Measurements from ENCODE around the gene TRPM8. TPM values are rescaled to one million over a fixed set of nuclear protein-coding genes. Genes with fewer than 3 reads are reported as not detected.
A peak's percentile ranks its signal among the peaks of the same experiment; 100 is the strongest.

Gene TRPM8
- total RNA-seq, 2 experiments from 2014 or later, result not detected

DNA sequence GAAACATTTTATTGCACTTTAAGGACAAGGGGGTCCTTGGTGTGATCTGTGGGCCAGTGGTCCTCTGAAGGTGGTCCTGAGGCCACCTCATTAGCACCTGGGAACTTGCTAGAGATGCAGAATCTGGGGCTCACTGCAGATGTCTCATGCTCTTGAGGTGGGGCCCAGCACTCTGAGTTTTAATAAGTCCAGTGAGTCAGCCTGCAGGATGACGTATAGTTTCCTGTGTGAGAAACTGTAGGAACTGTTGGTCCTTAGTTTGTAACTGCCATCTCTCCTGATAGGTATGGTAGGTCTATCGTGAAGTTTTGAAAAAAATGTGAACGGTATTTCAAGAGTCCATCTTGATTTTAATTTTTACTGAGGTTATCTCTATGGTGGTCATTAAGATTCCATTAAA lies 2.8 kb downstream of the TRPM8 start:
- H3K27me3 Mint-ChIP-seq, result peaks cover 51% of the 10 kb centered on the region
- no peaks in the 10 kb centered on the region for H3K4me1 Mint-ChIP-seq (ENCODE audit: low read depth)
- H3K9me3 ChIP-seq (ENCODE audit: control insufficient read depth in 1 of 2, insufficient read depth in 1 of 2, low read length in 2 of 2), result no peaks in the 10 kb centered on the region
- TF ChIP-seq CTCF (IDR thresholded peaks at IDR 0.05), result no peak
- intact Hi-C loops (cut with DNase I, micrococcal nuclease), result no loop called here
- no peak for ATAC-seq (ENCODE audit: poor library complexity)
- H3K4me3 ChIP-seq (ENCODE audit: low read length), result no peak overlapping the region
- peak in 1 of 14 experiments; percentile 24 for DNase-seq
- CTCF ChIA-PET, result no interaction called here
- POLR2A ChIA-PET, result no interaction called here
- H3K9me3 Mint-ChIP-seq, result no peaks in the 10 kb centered on the region
- no peak overlapping the region for H3K27ac Mint-ChIP-seq
- no peaks in the 10 kb centered on the region for H3K36me3 ChIP-seq (ENCODE audit: insufficient read depth, low read length)
- H3K27me3 ChIP-seq (ENCODE audit: control insufficient read depth in 1 of 2, insufficient read depth in 2 of 2, low read length in 2 of 2), result peaks cover 2 to 14% of the 10 kb centered on the region in 2 experiments
- H3K36me3 Mint-ChIP-seq (ENCODE audit: low read depth), result no peaks in the 10 kb centered on the region
- H3K4me1 ChIP-seq (ENCODE audit: insufficient read depth, low read length), result no peaks in the 10 kb centered on the region
- H3K4me3 Mint-ChIP-seq, result no peak overlapping the region
- no peak overlapping the region for H3K27ac ChIP-seq (ENCODE audit: low read depth in 1 of 2, low read length in 2 of 2)

DNA sequence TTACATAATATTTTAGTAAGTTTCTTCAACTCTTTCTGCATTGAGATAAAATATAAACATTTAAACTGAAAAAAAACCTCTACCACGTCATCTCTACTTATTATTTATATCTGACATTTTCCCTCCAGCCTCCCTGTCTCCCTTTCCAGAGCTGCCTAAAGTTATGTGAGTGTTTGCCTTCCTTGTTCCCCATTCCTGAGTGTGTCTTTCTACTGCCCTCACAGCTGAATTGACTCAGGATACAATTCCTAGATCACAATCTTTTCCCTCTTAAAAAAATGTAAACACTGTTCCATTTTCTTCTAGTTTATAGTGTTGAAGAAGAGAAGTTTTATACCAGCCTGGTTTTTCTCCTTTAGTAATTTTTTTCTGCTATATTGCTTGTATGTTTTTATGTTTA lies 5.3 kb downstream of the TRPM8 start:
- ChIA-PET POLR2A (no interaction called here), CTCF (no interaction called here)
- no peaks in the 10 kb centered on the region for H3K4me1 Mint-ChIP-seq (ENCODE audit: low read depth)
- H3K27me3 Mint-ChIP-seq, result peaks cover 47% of the 10 kb centered on the region
- no peak overlapping the region for H3K27ac Mint-ChIP-seq
- H3K4me3 ChIP-seq (ENCODE audit: low read length), result no peak overlapping the region
- intact Hi-C loops (cut with DNase I, micrococcal nuclease), result no loop called here
- ATAC-seq (ENCODE audit: poor library complexity) (no peak), DNase-seq (no peak)
- peaks cover 13 to 19% of the 10 kb centered on the region in 2 experiments for H3K27me3 ChIP-seq (ENCODE audit: control insufficient read depth in 1 of 2, insufficient read depth in 2 of 2, low read length in 2 of 2)
- no peaks in the 10 kb centered on the region for H3K36me3 Mint-ChIP-seq (ENCODE audit: low read depth)
- no peaks in the 10 kb centered on the region for H3K4me1 ChIP-seq (ENCODE audit: insufficient read depth, low read length)
- H3K9me3 ChIP-seq (ENCODE audit: control insufficient read depth in 1 of 2, insufficient read depth in 1 of 2, low read length in 2 of 2), result no peaks in the 10 kb centered on the region
- no peaks in the 10 kb centered on the region for H3K9me3 Mint-ChIP-seq
- H3K36me3 ChIP-seq (ENCODE audit: insufficient read depth, low read length), result no peaks in the 10 kb centered on the region
- no peak for TF ChIP-seq CTCF (IDR thresholded peaks at IDR 0.05)
- no peak overlapping the region for H3K4me3 Mint-ChIP-seq
- H3K27ac ChIP-seq (ENCODE audit: low read depth in 1 of 2, low read length in 2 of 2), result no peak overlapping the region

GRCh38 chr2:233925402-233925801 lies 8.2 kb downstream of the TRPM8 start:
- ATAC-seq (ENCODE audit: poor library complexity) (no peak), DNase-seq (no peak)
- H3K27ac ChIP-seq (ENCODE audit: low read depth in 1 of 2, low read length in 2 of 2), result no peak overlapping the region
- Mint-ChIP-seq H3K27me3 (peaks cover 49% of the 10 kb centered on the region), H3K4me1 (ENCODE audit: low read depth) (no peaks in the 10 kb centered on the region), H3K27ac (no peak overlapping the region), H3K9me3 (no peaks in the 10 kb centered on the region), H3K4me3 (no peak overlapping the region), H3K36me3 (ENCODE audit: low read depth) (no peaks in the 10 kb centered on the region)
- no peaks in the 10 kb centered on the region for H3K9me3 ChIP-seq (ENCODE audit: control insufficient read depth in 1 of 2, insufficient read depth in 1 of 2, low read length in 2 of 2)
- POLR2A ChIA-PET, result no interaction called here
- no peak for TF ChIP-seq CTCF (IDR thresholded peaks at IDR 0.05)
- H3K36me3 ChIP-seq (ENCODE audit: insufficient read depth, low read length), result no peaks in the 10 kb centered on the region
- CTCF ChIA-PET, result no interaction called here
- no peak overlapping the region for H3K4me3 ChIP-seq (ENCODE audit: low read length)
- H3K4me1 ChIP-seq (ENCODE audit: insufficient read depth, low read length), result no peaks in the 10 kb centered on the region
- intact Hi-C loops (cut with DNase I, micrococcal nuclease), result no loop called here
- H3K27me3 ChIP-seq (ENCODE audit: control insufficient read depth in 1 of 2, insufficient read depth in 2 of 2, low read length in 2 of 2), result peaks cover 13 to 23% of the 10 kb centered on the region in 2 experiments
